Heart left ventricle (tissue), 13 donors: ENCODE data around the gene SLX4.

ENCODE experiments used
- POLR2A ChIP-seq, 2 donors: fragments of 450-650 bp; IDR thresholded peaks; one replicate each; pipeline ENCODE4 v1.6.1; 2017; ENCODE audit warnings: antibody characterized with exemption in 2 of 2, mild to moderate bottlenecking in 2 of 2, moderate library complexity in 2 of 2
- TF ChIP-seq, protein P1 (sequence below), 12 donors: fragments of 200-600 bp; sonication (generic) in 4 of 12; IDR thresholded peaks; one replicate each; pipeline versions ENCODE4 v1.5.0 to v1.8.0; 2018 to 2022; ENCODE audit warnings: antibody characterized with exemption in 12 of 12, mild to moderate bottlenecking in 5 of 12
- donor health status: ischemic (EF 13 %, LVEDD 7.1; RV severe dilation, severe dysfunction).
- donor health status: DM: no; HTN: yes; CAD: no.
- donor health status: DM: no; HTN: no; CAD: no.
- donor health status: ischemic (EF 25% LVEDD 6.9; RV normal size, moderate dysfunction).
- donor health status: ischemic (EF 25% LVEDD 5.7; RV mildly dilated, moderate dysfunction).
- donor health status: ischemic (EF 35%, LVEDD 5.7; RV mildly dilated, moderate dysfunction).
- donor health status: nonischemic (EF 11% LVEDD 7.7; RV severe dilation, severe dysfunction).
- donor health status: DM: yes; HTN: yes; CAD: no.
- donor health status: PGD.
- donor health status: ischemic (EF 29% LVEDD 5.4; RV normal size, mild dysfunction).
- donor health status: nonischemic (EF 23%, LVEDD 6.1; RV moderate dilation, normal function).

DNA sequence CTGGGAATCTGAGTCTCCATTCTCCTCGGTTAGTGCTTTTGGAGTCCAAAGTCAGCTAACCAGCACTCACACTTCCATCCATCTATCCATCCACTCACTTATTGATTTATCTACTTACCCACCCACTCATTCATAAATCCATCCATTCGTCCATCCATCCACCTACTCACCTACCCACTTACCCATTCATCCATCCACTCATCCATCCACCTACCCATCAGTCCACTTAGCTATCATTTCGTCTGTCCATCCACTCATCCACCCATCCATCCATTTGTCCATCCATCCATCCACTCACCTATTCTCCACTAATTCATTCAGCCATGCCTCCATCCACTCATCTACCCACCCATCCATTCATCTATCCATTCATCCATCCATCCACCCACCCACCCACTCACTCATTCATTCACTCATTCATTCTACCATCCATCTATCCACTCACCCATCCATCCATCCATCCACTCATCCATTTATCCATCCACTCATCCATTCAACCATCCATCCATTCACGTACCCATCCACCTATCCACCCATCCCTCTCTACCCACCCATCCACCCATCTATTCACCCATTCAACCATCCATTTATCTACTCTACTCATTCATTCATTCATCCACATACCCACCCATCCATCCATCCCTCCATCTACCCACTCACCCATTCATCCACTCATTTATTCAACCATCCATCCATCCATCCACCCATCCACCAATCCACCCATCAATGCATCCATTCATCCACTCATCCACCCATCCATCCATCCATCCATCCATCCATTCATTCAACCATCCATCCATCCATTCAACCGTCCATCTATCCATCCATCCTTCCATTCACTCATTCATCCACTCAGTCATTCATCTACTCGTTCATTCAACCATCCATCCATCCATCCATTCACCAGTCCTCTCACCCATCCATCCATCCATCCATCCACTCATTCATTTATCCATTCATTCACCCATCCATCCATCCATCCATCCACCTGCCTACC lies 60.3 kb downstream of the SLX4 start:
- TF ChIP-seq, protein P1, sequence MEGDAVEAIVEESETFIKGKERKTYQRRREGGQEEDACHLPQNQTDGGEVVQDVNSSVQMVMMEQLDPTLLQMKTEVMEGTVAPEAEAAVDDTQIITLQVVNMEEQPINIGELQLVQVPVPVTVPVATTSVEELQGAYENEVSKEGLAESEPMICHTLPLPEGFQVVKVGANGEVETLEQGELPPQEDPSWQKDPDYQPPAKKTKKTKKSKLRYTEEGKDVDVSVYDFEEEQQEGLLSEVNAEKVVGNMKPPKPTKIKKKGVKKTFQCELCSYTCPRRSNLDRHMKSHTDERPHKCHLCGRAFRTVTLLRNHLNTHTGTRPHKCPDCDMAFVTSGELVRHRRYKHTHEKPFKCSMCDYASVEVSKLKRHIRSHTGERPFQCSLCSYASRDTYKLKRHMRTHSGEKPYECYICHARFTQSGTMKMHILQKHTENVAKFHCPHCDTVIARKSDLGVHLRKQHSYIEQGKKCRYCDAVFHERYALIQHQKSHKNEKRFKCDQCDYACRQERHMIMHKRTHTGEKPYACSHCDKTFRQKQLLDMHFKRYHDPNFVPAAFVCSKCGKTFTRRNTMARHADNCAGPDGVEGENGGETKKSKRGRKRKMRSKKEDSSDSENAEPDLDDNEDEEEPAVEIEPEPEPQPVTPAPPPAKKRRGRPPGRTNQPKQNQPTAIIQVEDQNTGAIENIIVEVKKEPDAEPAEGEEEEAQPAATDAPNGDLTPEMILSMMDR (IDR thresholded peaks at IDR 0.05) = no peak
- no peak for TF ChIP-seq POLR2A (IDR thresholded peaks at IDR 0.05)
